HepG2 (cell line): ENCODE data around the gene DUS3L. TPM values are rescaled to one million over a fixed set of nuclear protein-coding genes. Genes with fewer than 3 reads are reported as not detected.
A peak's percentile ranks its signal among the peaks of the same experiment; 100 is the strongest.

Experiments used
- ATAD3A ChIP-seq: sonication (generic); formaldehyde crosslinking; IDR thresholded peaks from 2 replicates; pipeline ENCODE4 v1.4.0; 2020; ENCODE audit warnings: missing genetic modification reagents
- CENPT ChIP-seq: sonication (generic); formaldehyde crosslinking; IDR thresholded peaks from 2 replicates; pipeline ENCODE4 v1.8.0; 2022; ENCODE audit warnings: low read depth, mild to moderate bottlenecking, moderate library complexity, missing genetic modification reagents
- CREB1 ChIP-seq, 2 experiments: fragments of 450-650 bp in 1 of 2; IDR thresholded peaks; 2 replicates each; pipeline ENCODE4 v1.6.1; 2016 to 2017; ENCODE audit warnings: control low read depth in 1 of 2, mild to moderate bottlenecking in 1 of 2, missing compliant biosample characterization in 1 of 2, missing genetic modification characterization in 1 of 2
- DR1 ChIP-seq: sonication (generic); formaldehyde crosslinking; IDR thresholded peaks from 2 replicates; pipeline ENCODE4 v1.8.0; 2021; ENCODE audit warnings: mild to moderate bottlenecking, missing genetic modification reagents, inconsistent platforms
- KDM2A ChIP-seq: sonication (generic); formaldehyde crosslinking; IDR thresholded peaks from 2 replicates; pipeline ENCODE4 v1.4.0; 2020; ENCODE audit warnings: low read depth, missing genetic modification reagents, borderline replicate concordance
- NCOA1 ChIP-seq: sonication (generic); formaldehyde crosslinking; IDR thresholded peaks from 2 replicates; pipeline ENCODE4 v1.9.0; 2021; ENCODE audit warnings: missing genetic modification reagents
- POLR2AphosphoS5 ChIP-seq: IDR thresholded peaks from 2 replicates; pipeline ENCODE4 v1.6.1; 2012; ENCODE audit warnings: low read depth, low read length
- RELA ChIP-seq: sonication (generic); formaldehyde crosslinking; IDR thresholded peaks from 2 replicates; pipeline ENCODE4 v1.4.0; 2020; ENCODE audit warnings: missing genetic modification reagents
- SRSF9 ChIP-seq: fragments of 200-400 bp; formaldehyde crosslinking; IDR thresholded peaks from 2 replicates; pipeline ENCODE4 v1.6.1; 2018; ENCODE audit warnings: borderline replicate concordance, mild to moderate bottlenecking, low read depth, low read length; ENCODE audit not compliant: insufficient read depth, poor library complexity, severe bottlenecking
- TFAP4 ChIP-seq: sonication (generic); IDR thresholded peaks from 2 replicates; pipeline ENCODE4 v1.6.1; 2016; ENCODE audit warnings: low read depth, borderline replicate concordance
- THAP9 ChIP-seq: sonication (generic); formaldehyde crosslinking; IDR thresholded peaks from 2 replicates; pipeline ENCODE4; 2020; ENCODE audit warnings: missing genetic modification reagents, mild to moderate bottlenecking, borderline replicate concordance
- ZBTB40 ChIP-seq, 2 experiments: fragments of 450-650 bp in 1 of 2; sonication (generic) in 1 of 2; formaldehyde crosslinking in 1 of 2; IDR thresholded peaks; 2 replicates each; pipeline versions ENCODE4 v1.6.1 to v1.8.0; 2016 to 2022; ENCODE audit warnings: antibody characterized with exemption in 1 of 2, mild to moderate bottlenecking in 1 of 2, missing genetic modification reagents in 1 of 2
- ZNF383 ChIP-seq: sonication (generic); formaldehyde crosslinking; IDR thresholded peaks from 2 replicates; pipeline ENCODE4 v1.4.0; 2020; ENCODE audit warnings: missing genetic modification reagents, mild to moderate bottlenecking, borderline replicate concordance
- ZNF530 ChIP-seq: sonication (generic); formaldehyde crosslinking; IDR thresholded peaks from 2 replicates; pipeline ENCODE4 v1.5.0; 2020; ENCODE audit warnings: low read depth, mild to moderate bottlenecking, missing genetic modification reagents
- ZNF644 ChIP-seq: IDR thresholded peaks from 2 replicates; pipeline ENCODE4 v1.6.1; 2016; ENCODE audit warnings: low read depth
- ZNF773 ChIP-seq: sonication (generic); formaldehyde crosslinking; IDR thresholded peaks from 2 replicates; pipeline ENCODE4 v1.4.0; 2020; ENCODE audit warnings: missing genetic modification reagents, borderline replicate concordance
- polyA plus RNA-seq, 8 experiments: library from polyadenylated mRNA; depleted of rRNA in 3 of 8; stranded (reverse) in 7 of 8; unstranded in 1 of 8; fragments of >200 nt; fragmentation: Illumina TruSeq in 4 of 8; extraction: Trizol in 4 of 8; gene quantifications; 2 replicates each; pipeline versions ENCODE4 v1.2.1 to v1.2.3, GENCODE V29; 2011 to 2016; ENCODE audit warnings: low read depth in 4 of 8, missing spikeins in 1 of 8, mixed read lengths in 1 of 8; ENCODE audit not compliant: insufficient read depth in 1 of 8
- total RNA-seq, 5 experiments: library from RNA; depleted of rRNA; stranded (reverse); fragments of >200 nt; fragmentation: Illumina TruSeq; extraction: Trizol; gene quantifications; 2 replicates each; pipeline ENCODE4 v1.2.3, GENCODE V29; 2016; ENCODE audit warnings: low read depth in 1 of 5

DUS3L gene
- total and polyA plus RNA-seq, 2 of the 13 experiments (the other 11 are each of a cell fraction or from before 2014, with no cell fraction given) = 13.3 to 25.1 TPM

- no peak for TF ChIP-seq ZBTB40 (IDR thresholded peaks at IDR 0.05)
- no peak for TF ChIP-seq ZBTB40 (CRISPR knock-in tag; IDR thresholded peaks at IDR 0.05)
- TF ChIP-seq ATAD3A (CRISPR knock-in tag) = no peak
- TF ChIP-seq POLR2AphosphoS5 = 0 out of 2 replicates have a peak, but pooled peaks have one; percentile 8
- 0 out of 2 replicates have a peak, but pooled peaks have one; percentile 4 for TF ChIP-seq THAP9 (CRISPR knock-in tag)
- TF ChIP-seq ZNF530 (CRISPR knock-in tag) = no peak
- TF ChIP-seq ZNF773 (CRISPR knock-in tag) = no peak
- TF ChIP-seq RELA (CRISPR knock-in tag) = no peak
- no peak for TF ChIP-seq CENPT
- TF ChIP-seq KDM2A (CRISPR knock-in tag) = no peak
- no peak for TF ChIP-seq ZNF383 (CRISPR knock-in tag)
- no peak for TF ChIP-seq TFAP4
- no peak for TF ChIP-seq CREB1 (IDR thresholded peaks at IDR 0.05)
- no peak for TF ChIP-seq CREB1 (CRISPR knock-in tag; IDR thresholded peaks at IDR 0.05)
- TF ChIP-seq ZNF644 (CRISPR knock-in tag) = no peak
- TF ChIP-seq DR1 (CRISPR knock-in tag) = no peak
- no peak for TF ChIP-seq NCOA1 (CRISPR knock-in tag)
- TF ChIP-seq SRSF9 = no peak
Measured at GRCh38 chr19:5827342-5827890, 36.5 kb upstream of the DUS3L start (continued).
